DOHH2 (cell line): Measurements from ENCODE around the gene FBXL17.

Experiments
- H3F3A ChIP-seq: fragments of 200-600 bp; sonication (generic), shearing (Covaris generic); 2 replicates; pipeline ENCODE4 v1.6.0; 2016; ENCODE audit warnings: antibody characterized with exemption, mild to moderate bottlenecking; ENCODE audit not compliant: control insufficient read depth, insufficient read depth
- H3K27ac ChIP-seq: fragments of 200-600 bp; sonication (generic); 2 replicates; pipeline ENCODE4 v1.5.1; 2014; ENCODE audit warnings: low read depth, mild to moderate bottlenecking, low read length, moderate library complexity
- H3K27me3 ChIP-seq: fragments of 200-600 bp; sonication (generic); 2 replicates; pipeline ENCODE4 v1.6.1; 2014; ENCODE audit warnings: mild to moderate bottlenecking, low read length, mixed read lengths; ENCODE audit not compliant: control insufficient read depth
- H3K36me3 ChIP-seq: fragments of 200-600 bp; sonication (generic); 2 replicates; pipeline ENCODE4 v1.6.1; 2014; ENCODE audit warnings: mild to moderate bottlenecking, low read length, moderate library complexity, mixed read lengths; ENCODE audit not compliant: control insufficient read depth
- H3K4me1 ChIP-seq: fragments of 200-600 bp; sonication (generic); 2 replicates; pipeline ENCODE4 v1.6.1; 2014; ENCODE audit warnings: mild to moderate bottlenecking, low read length, mixed read lengths; ENCODE audit not compliant: control insufficient read depth
- H3K4me2 ChIP-seq: fragments of 200-600 bp; sonication (generic); 2 replicates; pipeline ENCODE4 v1.6.0; 2014; ENCODE audit warnings: mild to moderate bottlenecking, low read length, moderate library complexity
- H3K4me3 ChIP-seq: fragments of 200-600 bp; sonication (generic); 2 replicates; pipeline ENCODE4 v1.5.1; 2014; ENCODE audit warnings: mild to moderate bottlenecking, low read length, mixed read lengths
- H3K79me2 ChIP-seq: fragments of 200-600 bp; sonication (generic); 2 replicates; pipeline ENCODE4 v1.6.1; 2014; ENCODE audit warnings: mild to moderate bottlenecking, low read length, mixed read lengths; ENCODE audit not compliant: control insufficient read depth
- H3K9me2 ChIP-seq: fragments of 200-600 bp; sonication (generic); replicated peaks from 2 replicates; pipeline ENCODE4 v1.6.1; 2014; ENCODE audit warnings: mild to moderate bottlenecking, low read length, mixed read lengths; ENCODE audit not compliant: control insufficient read depth
- H3K9me3 ChIP-seq: fragments of 200-600 bp; sonication (generic); 2 replicates; pipeline ENCODE4 v1.6.1; 2014; ENCODE audit warnings: antibody characterized with exemption, low read length, mixed read lengths; ENCODE audit not compliant: control insufficient read depth, insufficient read depth
- H4K20me1 ChIP-seq: fragments of 200-600 bp; sonication (generic); 2 replicates; pipeline ENCODE4 v1.6.0; 2014; ENCODE audit warnings: low read depth, mild to moderate bottlenecking, antibody characterized with exemption, low read length, moderate library complexity; ENCODE audit not compliant: control insufficient read depth, insufficient read depth
- EZH2phosphoT487 ChIP-seq: fragments of 200-600 bp; sonication (generic); IDR thresholded peaks from 2 replicates; pipeline ENCODE4 v1.6.1; 2017; ENCODE audit warnings: borderline replicate concordance, mild to moderate bottlenecking, antibody characterized with exemption, low read length, moderate library complexity, mixed read lengths
- TF ChIP-seq, protein P1 (sequence below): fragments of 200-600 bp; sonication (generic); IDR thresholded peaks from one replicate; pipeline ENCODE4 v1.5.1; 2014; ENCODE audit warnings: antibody characterized with exemption, mild to moderate bottlenecking, low read depth, low read length; ENCODE audit not compliant: poor library complexity, severe bottlenecking

The FBXL17 gene

DNA sequence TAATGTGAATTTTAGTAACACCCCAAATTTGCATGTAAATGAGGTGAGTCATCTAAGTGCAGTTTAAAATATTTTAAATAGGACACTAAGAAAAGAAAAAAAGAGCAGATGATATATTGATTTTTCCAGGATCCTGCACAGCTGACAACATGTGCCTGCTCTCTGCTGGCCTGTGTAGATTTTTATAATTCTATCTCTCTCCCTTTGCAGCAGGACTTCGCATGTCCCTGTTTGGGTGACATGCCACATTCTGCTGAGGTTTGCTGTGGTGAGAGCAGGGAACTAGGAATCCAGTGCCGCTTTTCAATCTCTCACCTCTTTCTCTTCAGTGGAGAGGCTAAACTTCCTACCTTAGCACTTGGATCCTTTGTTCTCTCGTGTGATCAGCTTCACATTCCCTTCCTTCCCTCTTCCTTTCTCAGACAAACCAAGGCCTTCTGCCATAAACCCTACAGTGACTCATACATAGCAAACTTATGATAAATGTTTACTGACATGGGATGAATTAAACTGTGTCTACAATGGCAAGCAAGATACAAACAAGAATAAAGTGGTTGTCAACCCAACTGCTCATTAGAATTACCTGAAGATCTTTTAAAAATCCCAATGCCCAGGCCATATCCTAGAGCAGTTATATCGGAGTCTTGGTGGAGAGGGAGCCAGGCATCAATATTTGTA, 512.3 kb downstream of the FBXL17 start:
- Histone ChIP-seq H3K4me3 (no peak overlapping the region), H3F3A (no peaks in the 10 kb centered on the region), H3K4me2 (no peak overlapping the region), H4K20me1 (no peaks in the 10 kb centered on the region), H3K36me3 (no peaks in the 10 kb centered on the region), H3K27me3 (no peaks in the 10 kb centered on the region), H3K9me3 (no peaks in the 10 kb centered on the region), H3K79me2 (no peaks in the 10 kb centered on the region), H3K4me1 (no peaks in the 10 kb centered on the region), H3K9me2 (no peaks in the 10 kb centered on the region), H3K27ac (no peak overlapping the region)
- TF ChIP-seq, protein P1, sequence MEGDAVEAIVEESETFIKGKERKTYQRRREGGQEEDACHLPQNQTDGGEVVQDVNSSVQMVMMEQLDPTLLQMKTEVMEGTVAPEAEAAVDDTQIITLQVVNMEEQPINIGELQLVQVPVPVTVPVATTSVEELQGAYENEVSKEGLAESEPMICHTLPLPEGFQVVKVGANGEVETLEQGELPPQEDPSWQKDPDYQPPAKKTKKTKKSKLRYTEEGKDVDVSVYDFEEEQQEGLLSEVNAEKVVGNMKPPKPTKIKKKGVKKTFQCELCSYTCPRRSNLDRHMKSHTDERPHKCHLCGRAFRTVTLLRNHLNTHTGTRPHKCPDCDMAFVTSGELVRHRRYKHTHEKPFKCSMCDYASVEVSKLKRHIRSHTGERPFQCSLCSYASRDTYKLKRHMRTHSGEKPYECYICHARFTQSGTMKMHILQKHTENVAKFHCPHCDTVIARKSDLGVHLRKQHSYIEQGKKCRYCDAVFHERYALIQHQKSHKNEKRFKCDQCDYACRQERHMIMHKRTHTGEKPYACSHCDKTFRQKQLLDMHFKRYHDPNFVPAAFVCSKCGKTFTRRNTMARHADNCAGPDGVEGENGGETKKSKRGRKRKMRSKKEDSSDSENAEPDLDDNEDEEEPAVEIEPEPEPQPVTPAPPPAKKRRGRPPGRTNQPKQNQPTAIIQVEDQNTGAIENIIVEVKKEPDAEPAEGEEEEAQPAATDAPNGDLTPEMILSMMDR: no peak
- no peak for TF ChIP-seq EZH2phosphoT487

DNA sequence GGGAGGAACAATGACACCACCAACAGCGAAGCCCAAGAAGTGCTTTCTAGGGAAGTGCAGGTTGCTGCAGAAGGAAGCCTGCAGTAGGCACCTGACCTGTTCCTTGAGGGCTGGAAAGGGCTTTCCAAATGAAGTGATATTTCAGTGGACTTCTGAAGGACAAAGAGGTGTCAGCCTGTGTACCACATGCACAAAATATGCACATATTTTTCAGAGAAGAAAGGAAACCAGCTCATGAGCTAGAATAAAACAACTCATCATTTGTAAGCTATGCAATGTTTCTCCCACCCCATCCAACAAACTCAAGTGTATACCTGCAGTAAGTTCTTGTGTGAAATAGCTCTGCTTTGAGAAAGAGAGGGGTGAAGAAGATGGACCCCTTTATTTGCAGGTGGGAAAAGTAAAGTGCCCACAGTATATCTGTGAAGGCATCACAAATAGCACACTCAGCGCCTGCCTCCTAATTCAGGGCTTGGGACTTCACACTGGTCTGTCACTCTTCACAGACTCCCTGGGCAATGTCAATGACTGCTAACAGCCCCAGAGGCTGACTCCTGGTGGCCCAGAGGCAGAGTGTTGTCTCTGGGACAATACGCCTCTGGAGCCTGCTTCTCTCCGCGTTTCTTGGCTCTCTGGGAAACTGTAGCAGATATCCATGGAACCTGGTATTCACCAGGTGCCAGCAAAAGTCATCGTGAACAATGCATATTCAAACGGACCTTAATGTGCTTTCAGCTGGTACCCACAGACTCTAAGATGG, 513.1 kb downstream of the FBXL17 start:
- Histone ChIP-seq H3K9me3 (no peaks in the 10 kb centered on the region), H3K4me3 (no peak overlapping the region), H3K79me2 (no peaks in the 10 kb centered on the region), H3K27me3 (no peaks in the 10 kb centered on the region), H3K36me3 (no peaks in the 10 kb centered on the region), H3K4me2 (no peak overlapping the region), H4K20me1 (no peaks in the 10 kb centered on the region), H3K27ac (no peak overlapping the region), H3K9me2 (no peaks in the 10 kb centered on the region), H3K4me1 (no peaks in the 10 kb centered on the region), H3F3A (no peaks in the 10 kb centered on the region)
- no peak for TF ChIP-seq EZH2phosphoT487
- TF ChIP-seq, protein P1: no peak

DNA sequence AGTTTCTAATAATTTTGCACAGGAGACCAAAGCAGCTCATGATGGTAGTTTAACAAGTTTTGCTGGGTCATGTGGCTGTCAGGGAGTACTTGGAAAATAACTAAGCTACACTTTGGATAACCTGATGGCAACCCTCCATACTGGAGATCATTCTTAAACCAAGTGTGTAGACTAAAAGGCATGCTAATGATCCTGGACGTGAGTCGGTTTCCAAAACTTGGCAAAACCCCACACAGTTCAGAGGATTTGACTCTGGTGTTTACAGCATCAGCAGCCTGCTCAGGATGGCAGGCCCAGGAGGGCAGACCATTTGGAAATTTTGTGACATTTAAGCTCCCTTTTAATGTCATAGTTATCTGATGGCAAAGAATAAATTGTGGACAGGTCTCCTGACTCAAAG, 514.6 kb downstream of the FBXL17 start:
- TF ChIP-seq, protein P1: no peak
- TF ChIP-seq EZH2phosphoT487: no peak
- H3K9me2 ChIP-seq: no peaks in the 10 kb centered on the region
- no peak overlapping the region for H3K4me3 ChIP-seq
- no peaks in the 10 kb centered on the region for H4K20me1 ChIP-seq
- H3K9me3 ChIP-seq: no peaks in the 10 kb centered on the region
- H3F3A ChIP-seq: no peaks in the 10 kb centered on the region
- H3K4me1 ChIP-seq: no peaks in the 10 kb centered on the region
- no peaks in the 10 kb centered on the region for H3K36me3 ChIP-seq
- no peak overlapping the region for H3K27ac ChIP-seq
- no peaks in the 10 kb centered on the region for H3K79me2 ChIP-seq
- no peaks in the 10 kb centered on the region for H3K27me3 ChIP-seq
- H3K4me2 ChIP-seq: no peak overlapping the region
